ENCODE data around the gene COL21A1.

- TF ChIP-seq, protein P1, sequence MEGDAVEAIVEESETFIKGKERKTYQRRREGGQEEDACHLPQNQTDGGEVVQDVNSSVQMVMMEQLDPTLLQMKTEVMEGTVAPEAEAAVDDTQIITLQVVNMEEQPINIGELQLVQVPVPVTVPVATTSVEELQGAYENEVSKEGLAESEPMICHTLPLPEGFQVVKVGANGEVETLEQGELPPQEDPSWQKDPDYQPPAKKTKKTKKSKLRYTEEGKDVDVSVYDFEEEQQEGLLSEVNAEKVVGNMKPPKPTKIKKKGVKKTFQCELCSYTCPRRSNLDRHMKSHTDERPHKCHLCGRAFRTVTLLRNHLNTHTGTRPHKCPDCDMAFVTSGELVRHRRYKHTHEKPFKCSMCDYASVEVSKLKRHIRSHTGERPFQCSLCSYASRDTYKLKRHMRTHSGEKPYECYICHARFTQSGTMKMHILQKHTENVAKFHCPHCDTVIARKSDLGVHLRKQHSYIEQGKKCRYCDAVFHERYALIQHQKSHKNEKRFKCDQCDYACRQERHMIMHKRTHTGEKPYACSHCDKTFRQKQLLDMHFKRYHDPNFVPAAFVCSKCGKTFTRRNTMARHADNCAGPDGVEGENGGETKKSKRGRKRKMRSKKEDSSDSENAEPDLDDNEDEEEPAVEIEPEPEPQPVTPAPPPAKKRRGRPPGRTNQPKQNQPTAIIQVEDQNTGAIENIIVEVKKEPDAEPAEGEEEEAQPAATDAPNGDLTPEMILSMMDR (IDR thresholded peaks at IDR 0.05), result no peak
- TF ChIP-seq TCF7L2 (IDR thresholded peaks at IDR 0.05; ENCODE audit: low read depth, low read length) (peak; percentile 80), POLR2AphosphoS5 (IDR thresholded peaks at IDR 0.05; ENCODE audit: low read depth, low read length) (peak; percentile 68)
Observed at GRCh38 chr6:56223995-56224394, 23.4 kb downstream of the COL21A1 start.

Data from Panc1 (cell line).